NCI-H526 treated with DMSO at 0.1 percent for 48 hours (cell line): ENCODE measurements around the gene ZC3HAV1L.
"Not testable (repeated sequence)": the region's sequence is repeated elsewhere in the genome, so short reads cannot be mapped to it uniquely, and the experiment has no call there.

Experiments
- DNase-seq: peaks from one replicate; lab custom pipeline; 2025; lab: John Stamatoyannopoulos, UW

Gene ZC3HAV1L

DNA sequence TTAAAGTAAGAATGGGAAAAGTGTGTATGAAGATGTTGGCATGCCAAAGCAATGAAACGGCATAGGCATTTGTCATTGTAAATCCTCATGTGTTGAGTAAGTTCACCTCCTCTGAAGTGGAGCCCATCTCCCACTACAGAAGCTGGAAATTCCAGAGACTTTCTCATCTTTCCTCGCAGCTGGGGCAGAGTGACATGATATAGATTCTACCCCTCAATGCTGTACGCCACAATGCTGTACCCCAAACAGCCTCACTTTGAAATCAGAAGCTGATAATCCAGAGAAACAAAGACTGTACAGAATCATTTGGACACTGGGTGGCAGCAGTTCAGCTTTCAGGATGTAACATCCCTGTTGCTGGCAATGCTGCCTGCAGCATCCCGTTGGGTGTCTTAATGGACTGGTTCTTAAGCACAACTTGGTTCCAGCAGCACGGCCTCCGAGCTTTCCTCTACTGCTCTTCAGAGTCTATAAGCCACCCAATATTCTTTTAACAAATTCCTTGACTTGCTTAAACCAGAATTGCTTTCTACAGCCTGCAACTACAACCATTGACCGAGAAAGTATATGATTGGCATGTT, 18.8 kb downstream of the ZC3HAV1L start:
- DNase-seq, result peak; percentile 75

DNA sequence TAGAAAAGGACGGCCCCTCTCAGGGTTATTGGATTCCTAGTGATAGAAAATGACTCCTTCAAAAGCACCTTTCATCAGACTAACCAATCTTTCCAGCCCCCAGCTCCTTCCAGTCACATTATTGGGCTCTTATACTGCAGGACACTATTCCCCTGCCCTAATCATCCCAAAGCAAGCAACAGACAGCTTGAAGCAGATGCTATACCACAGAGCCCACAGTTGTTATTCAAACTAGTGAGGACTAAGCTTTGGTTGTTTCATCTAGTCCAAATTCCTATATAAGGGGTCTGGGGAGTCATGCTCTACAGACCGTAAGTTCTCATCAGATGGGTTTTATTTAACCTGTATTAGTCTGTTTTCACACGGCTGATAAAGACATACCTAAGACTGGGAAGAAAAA, 24.5 kb downstream of the ZC3HAV1L start:
- DNase-seq, result no peak

DNA sequence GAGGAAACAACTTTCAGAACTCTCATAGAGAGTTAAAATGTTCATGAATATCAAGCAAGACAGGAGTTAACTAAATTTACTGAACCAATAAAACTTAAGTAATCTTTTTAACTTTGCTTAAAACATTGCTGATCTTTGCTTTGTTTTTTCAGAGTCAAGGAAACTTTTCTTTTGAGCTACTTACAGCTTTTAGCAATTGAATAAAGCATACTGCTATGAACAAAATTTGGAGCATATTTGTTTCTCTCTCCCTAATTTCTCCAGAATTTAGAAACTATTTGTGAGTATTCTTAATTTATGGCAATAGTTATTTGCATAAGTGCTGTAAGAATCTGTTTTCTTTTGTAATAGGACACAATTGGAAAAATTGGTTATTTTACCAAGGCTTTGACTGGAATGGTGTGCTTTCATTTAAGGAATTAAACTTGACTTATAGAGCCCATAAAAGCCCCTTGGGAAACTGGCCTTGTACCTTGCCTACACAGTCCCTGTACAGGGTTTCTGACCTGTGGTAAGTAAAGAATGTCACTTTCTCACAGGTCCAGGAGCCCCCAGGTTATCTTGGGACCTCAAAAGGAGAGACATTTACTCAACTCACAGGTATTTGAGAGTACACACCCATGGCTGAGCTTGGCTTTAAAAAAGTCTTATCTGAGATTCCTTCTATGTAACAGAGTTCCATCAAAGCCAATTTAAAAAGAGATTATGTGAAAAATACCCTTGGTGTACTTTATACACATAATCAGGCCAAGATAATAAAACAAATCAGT, 31.3 kb downstream of the ZC3HAV1L start:
- DNase-seq, result peak; percentile 4

DNA sequence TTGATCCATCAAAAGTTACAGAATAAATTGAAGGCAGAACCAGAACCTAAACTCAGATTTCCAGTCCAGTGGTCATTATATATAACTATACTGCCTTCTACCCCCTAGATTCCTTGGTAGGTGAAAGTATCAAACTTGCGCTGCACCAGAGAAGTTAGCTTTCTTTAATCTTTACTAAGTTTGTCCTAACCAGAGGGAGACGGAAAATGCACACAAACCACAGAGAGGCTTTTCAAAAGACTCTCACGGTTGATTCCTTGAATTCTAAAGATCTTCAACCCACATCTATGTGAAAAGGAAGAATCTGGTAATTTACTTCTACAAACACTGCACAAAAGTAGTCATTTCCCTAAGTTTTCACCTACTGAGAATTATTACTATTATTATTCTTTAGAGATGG, 36.4 kb downstream of the ZC3HAV1L start:
- no peak for DNase-seq

GRCh38 chr7:138992052-138992531, 43.8 kb downstream of the ZC3HAV1L start:
- DNase-seq, result no peak

DNA sequence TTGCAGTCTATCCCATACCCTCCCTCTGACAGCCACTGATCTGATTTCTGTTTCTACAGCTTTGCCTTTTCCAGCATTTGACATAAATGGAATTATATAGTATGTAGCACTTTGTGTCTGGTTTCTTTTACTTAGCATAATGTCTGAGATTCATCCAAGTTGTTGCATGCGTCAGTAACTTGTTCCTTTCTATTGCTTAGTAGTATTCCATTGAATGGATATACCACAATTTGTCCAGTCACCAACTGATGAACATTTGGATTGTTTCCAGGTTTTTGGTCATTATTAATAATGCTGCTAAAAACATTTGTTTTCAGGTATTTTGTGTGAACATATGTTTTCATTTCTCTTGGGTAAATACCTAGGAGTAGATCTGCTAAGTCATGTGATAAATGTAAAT, 48.2 kb downstream of the ZC3HAV1L start:
- no peak for DNase-seq

GRCh38 chr7:138982204-138982623, 53.6 kb downstream of the ZC3HAV1L start:
- no peak for DNase-seq

GRCh38 chr7:138981332-138982203, 54.3 kb downstream of the ZC3HAV1L start, which contains the start of gene KIAA1549:
Gene KIAA1549, minus strand, starts transcription at chr7:138981389. Its CDS starts 120 bp downstream, at chr7:138981269.
- peak; percentile 69 for DNase-seq

- DNase-seq, result peak; percentile 33
Observed at GRCh38 chr7:138980563-138981291, 55.1 kb downstream of the ZC3HAV1L start.

- DNase-seq, result no peak
Observed at GRCh38 chr7:138979988-138980562, 55.8 kb downstream of the ZC3HAV1L start.

DNA sequence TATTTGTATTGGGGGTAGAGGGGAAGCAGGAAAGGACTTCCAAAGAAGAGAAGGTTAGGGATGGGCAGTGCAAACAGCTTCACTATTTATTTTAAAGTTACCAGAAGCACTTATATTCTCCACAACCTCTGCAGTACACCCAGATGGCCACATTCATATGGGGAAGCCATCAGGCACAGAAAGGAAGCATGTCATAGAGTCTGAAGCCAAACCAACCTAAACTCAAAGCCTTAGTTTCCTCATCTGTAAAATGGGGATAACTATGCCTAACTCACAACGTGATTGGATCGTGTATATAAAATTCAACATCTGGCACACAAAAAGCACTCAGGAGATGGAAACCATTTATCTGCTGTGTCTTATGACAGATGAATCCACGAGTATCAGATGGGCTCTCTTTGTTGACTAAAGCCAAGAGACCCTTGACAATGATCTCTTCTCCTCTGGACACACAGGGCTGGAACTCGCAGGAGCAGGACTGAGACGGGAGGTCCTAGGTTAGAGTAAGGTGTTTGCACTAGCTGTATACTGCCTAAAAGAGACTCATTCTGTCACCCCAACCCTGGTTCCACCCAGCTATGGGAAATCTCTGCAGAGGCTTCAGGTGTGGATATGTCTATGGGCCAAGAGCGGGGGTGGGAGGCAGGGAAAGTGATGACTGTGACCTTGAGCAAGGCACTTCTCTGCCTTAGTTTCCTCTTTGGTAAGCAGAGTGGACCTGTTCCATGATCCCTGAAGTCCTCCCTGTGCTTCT, 56.4 kb downstream of the ZC3HAV1L start:
- no peak for DNase-seq

GRCh38 chr7:138978541-138979184, 57.2 kb downstream of the ZC3HAV1L start:
- no peak for DNase-seq

DNA sequence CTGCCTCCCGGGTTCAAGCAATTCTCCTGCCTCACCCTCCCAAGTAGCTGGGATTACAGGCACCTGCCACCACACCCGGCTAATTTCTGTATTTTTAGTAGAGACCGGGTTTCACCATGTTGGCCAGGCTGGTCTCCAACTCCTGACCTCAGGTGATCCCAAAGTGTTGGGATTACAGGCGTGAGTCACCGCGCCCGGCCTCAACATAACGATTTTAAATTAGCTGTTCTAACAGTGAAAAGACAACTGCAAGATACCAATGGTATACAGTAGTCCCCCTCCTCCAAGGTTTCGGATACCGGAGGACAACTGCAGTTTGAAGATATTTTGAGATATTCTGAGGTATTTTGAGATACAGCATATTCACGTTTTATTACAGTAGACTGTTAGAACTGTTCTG, 59.7 kb downstream of the ZC3HAV1L start:
- not testable (repeated sequence) for DNase-seq
